ENCODE results near the gene SULT1A2. TPM values are rescaled to one million over a fixed set of nuclear protein-coding genes. Genes with fewer than 3 reads are reported as not detected.
A peak's percentile ranks its signal among the peaks of the same experiment; 100 is the strongest.
"Not testable (repeated sequence)": the region's sequence is repeated elsewhere in the genome, so short reads cannot be mapped to it uniquely, and the experiment has no call there.

SULT1A2 gene
- total and polyA plus RNA-seq, 11 donors = 0.37 to 2.4 (median 0.70) TPM

DNA sequence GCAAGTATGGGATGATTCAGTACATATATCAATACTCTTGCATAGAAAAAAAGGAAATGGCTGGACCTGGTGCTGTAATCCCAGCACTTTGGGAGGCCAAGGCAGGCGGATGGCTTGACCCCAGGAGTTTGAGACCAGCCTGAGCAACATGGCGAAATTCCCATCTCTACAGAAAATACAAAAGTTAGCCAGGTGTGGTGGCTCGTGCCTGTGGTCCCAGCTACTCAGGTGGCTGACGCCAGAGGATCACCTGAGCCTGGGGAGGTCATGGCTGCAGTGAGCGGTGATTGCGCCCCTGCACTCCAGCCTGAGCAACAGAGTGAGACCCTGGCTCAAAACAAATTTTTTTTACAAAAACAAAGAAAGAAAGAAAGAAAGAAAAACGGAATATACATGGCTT lies 50.2 kb downstream of the SULT1A2 start:
- no peak for ATAC-seq
- DNase-seq = no peak
- WGBS, 4 donors = 78 to 88% (median 82%) methylated on average over 7 of the region's 7 CpGs
- TF ChIP-seq POLR2A (IDR thresholded peaks at IDR 0.05) = no peak
- H3K36me3 ChIP-seq = no peaks in the 10 kb centered on the region
- peaks cover 0 to 13% (median 0%) of the 10 kb centered on the region in 12 donors for H3K4me1 ChIP-seq
- H3K4me3 ChIP-seq = no peak overlapping the region
- intact Hi-C loops (cut with DNase I) = loop anchor here in 1 of 10 donors (10.0 kb wide), 1 partner anchor 72 kb away; the partner anchor contains the start of gene NPIPB7
- no peaks in the 10 kb centered on the region for H3K9me3 ChIP-seq
- no peaks in the 10 kb centered on the region for H3K27me3 ChIP-seq
- H3K27ac ChIP-seq = no peak overlapping the region

GRCh38 chr16:28545964-28546363 lies 50.9 kb downstream of the SULT1A2 start:
- H3K36me3 ChIP-seq, DNase-seq, ATAC-seq, H3K27me3 ChIP-seq, H3K27ac ChIP-seq, H3K9me3 ChIP-seq, H3K4me3 ChIP-seq: not testable (repeated sequence)
- WGBS, 4 donors = 89 to 92% (median 91%) methylated on average over 7 of the region's 7 CpGs
- H3K4me1 ChIP-seq = peaks cover 0 to 13% (median 0%) of the 10 kb centered on the region in 12 donors
- intact Hi-C loops (cut with DNase I) = loop anchor here in 1 of 10 donors (10.0 kb wide), 1 partner anchor 71 kb away; the partner anchor contains the start of gene NPIPB7

DNA sequence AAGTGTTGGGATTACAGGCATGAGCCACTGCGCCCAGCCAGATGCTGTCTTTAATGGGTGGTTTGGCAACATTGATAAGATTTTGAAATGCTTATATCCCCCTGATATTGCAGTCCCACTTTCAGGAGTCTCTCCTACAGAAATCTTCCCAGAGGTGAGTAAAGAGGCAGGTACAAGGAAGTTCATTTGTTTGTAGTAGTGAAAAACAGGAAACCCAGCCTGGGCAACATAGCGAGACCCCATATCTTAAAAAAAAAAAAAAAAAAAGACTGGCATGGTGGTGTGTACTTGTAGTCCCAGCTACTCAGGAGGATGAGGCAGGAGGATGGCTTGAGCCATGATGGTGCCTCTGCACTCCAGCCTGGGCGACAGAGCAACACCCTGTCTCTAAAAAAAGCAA lies 51.9 kb downstream of the SULT1A2 start:
- Histone ChIP-seq H3K36me3 (no peaks in the 10 kb centered on the region), H3K4me1 (peaks cover 0 to 14% (median 0%) of the 10 kb centered on the region in 12 donors), H3K27ac (no peak overlapping the region), H3K4me3 (no peak overlapping the region), H3K9me3 (no peaks in the 10 kb centered on the region), H3K27me3 (no peaks in the 10 kb centered on the region)
- TF ChIP-seq, protein P1, sequence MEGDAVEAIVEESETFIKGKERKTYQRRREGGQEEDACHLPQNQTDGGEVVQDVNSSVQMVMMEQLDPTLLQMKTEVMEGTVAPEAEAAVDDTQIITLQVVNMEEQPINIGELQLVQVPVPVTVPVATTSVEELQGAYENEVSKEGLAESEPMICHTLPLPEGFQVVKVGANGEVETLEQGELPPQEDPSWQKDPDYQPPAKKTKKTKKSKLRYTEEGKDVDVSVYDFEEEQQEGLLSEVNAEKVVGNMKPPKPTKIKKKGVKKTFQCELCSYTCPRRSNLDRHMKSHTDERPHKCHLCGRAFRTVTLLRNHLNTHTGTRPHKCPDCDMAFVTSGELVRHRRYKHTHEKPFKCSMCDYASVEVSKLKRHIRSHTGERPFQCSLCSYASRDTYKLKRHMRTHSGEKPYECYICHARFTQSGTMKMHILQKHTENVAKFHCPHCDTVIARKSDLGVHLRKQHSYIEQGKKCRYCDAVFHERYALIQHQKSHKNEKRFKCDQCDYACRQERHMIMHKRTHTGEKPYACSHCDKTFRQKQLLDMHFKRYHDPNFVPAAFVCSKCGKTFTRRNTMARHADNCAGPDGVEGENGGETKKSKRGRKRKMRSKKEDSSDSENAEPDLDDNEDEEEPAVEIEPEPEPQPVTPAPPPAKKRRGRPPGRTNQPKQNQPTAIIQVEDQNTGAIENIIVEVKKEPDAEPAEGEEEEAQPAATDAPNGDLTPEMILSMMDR (IDR thresholded peaks at IDR 0.05) = no peak
- no peak for TF ChIP-seq POLR2A (IDR thresholded peaks at IDR 0.05)
- DNase-seq (no peak), ATAC-seq (no peak)
- WGBS, 4 donors = 75 to 89% (median 78%) methylated on average over 3 of the region's 3 CpGs
- intact Hi-C loops (cut with DNase I) = loop anchor here in 2 of 10 donors (5.0 to 10.0 kb wide), 2 partner anchors 48 to 70 kb away; partner anchors contain the start of gene NPIPB7 (in 1 of the 2)

GRCh38 chr16:28543072-28543471 lies 53.8 kb downstream of the SULT1A2 start:
- ATAC-seq = no peak

DNA sequence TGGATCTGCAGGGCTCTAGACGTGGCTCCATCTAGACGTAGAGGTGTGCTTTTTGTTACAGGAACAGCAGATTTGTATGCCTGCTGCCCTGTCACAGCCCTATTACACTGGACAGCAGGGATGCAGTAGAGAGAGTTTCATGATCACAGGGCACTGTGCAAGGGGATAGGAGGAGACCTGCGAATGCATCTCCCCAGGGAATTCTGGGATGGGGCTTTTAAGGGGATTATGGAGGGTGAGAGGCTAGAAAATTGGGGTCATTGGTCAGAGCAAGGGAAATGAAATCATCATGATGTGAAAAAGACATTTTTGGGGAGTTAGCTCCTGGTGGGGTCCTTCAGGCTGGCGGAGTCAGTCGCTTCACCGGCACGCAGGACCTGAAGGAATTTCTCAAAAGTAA lies 54.2 kb downstream of the SULT1A2 start:
- intact Hi-C loops (cut with DNase I) = loop anchor here in 2 of 10 donors (5.0 to 10.0 kb wide), 2 partner anchors 45 to 68 kb away; partner anchors contain the start of gene NPIPB7 (in 1 of the 2)
- Histone ChIP-seq H3K4me3 (no peak overlapping the region), H3K27ac (peak overlapping the region in 1 of 12 donors; percentile 76), H3K4me1 (peaks cover 0 to 34% (median 14%) of the 10 kb centered on the region in 12 donors), H3K36me3 (peaks cover 0 to 2% (median 0%) of the 10 kb centered on the region in 9 donors), H3K27me3 (no peaks in the 10 kb centered on the region), H3K9me3 (no peaks in the 10 kb centered on the region)
- 78 to 92% (median 87%) methylated on average over 7 of the region's 7 CpGs for WGBS, 4 donors
- ATAC-seq (no peak), DNase-seq (no peak)
- TF ChIP-seq, protein P1 (IDR thresholded peaks at IDR 0.05) = no peak
- TF ChIP-seq POLR2A (IDR thresholded peaks at IDR 0.05) = no peak

More at GRCh38 chr16:28543072-28543471, 53.8 kb downstream of the SULT1A2 start:
- Histone ChIP-seq H3K27ac (peak overlapping the region in 1 of 12 donors; percentile 76), H3K27me3 (no peaks in the 10 kb centered on the region), H3K4me1 (peaks cover 0 to 34% (median 11%) of the 10 kb centered on the region in 12 donors), H3K4me3 (no peak overlapping the region), H3K9me3 (no peaks in the 10 kb centered on the region), H3K36me3 (no peaks in the 10 kb centered on the region)
- peak in 1 of 5 donors; percentile 39 for DNase-seq
- TF ChIP-seq, protein P1 (IDR thresholded peaks at IDR 0.05) = no peak
- no peak for TF ChIP-seq POLR2A (IDR thresholded peaks at IDR 0.05)
- intact Hi-C loops (cut with DNase I) = loop anchor here in 2 of 10 donors (5.0 to 10.0 kb wide), 2 partner anchors 46 to 68 kb away; partner anchors contain the start of gene NPIPB7 (in 1 of the 2)
- 70 to 81% (median 77%) methylated on average over 7 of the region's 7 CpGs for WGBS, 4 donors

Other genes with a start within 250 kb of the SULT1A2 start
- 1 to 10 TPM in 1 of 9 donors, under 1 TPM in 4, not detected in 4; 0.58 to 1.1 (median 0.72) TPM for gene NPIPB6, start 233.5 kb downstream of the SULT1A2 start, total RNA-seq
- gene NPIPB6, start 233.5 kb downstream of the SULT1A2 start, polyA plus RNA-seq = under 1 TPM; 0.10 to 0.42 TPM
- gene EIF3CL, start 193.2 kb downstream of the SULT1A2 start, total RNA-seq = 100 to 1,000 TPM in 2 of 9 donors, 10 to 100 TPM in 4, 1 to 10 TPM in 3; 2.7 to 151 (median 43.1) TPM
- gene EIF3CL, start 193.2 kb downstream of the SULT1A2 start, polyA plus RNA-seq = 10 to 100 TPM; 40.7 to 84.1 TPM
- not detected for gene NPIPB7, start 124.7 kb downstream of the SULT1A2 start, total RNA-seq
- gene NPIPB7, start 124.7 kb downstream of the SULT1A2 start, polyA plus RNA-seq = under 1 TPM in 1 of 2 donors, not detected in 1; 0.07 TPM
- 10 to 100 TPM in 8 of 9 donors, 1 to 10 TPM in 1; 9.6 to 23.9 (median 14.2) TPM for gene CLN3, start 105.0 kb downstream of the SULT1A2 start, total RNA-seq
- gene CLN3, start 105.0 kb downstream of the SULT1A2 start, polyA plus RNA-seq = 10 to 100 TPM in 1 of 2 donors, 1 to 10 TPM in 1; 8.8 to 23.4 TPM
- 1 to 10 TPM in 3 of 9 donors, under 1 TPM in 6; 0.15 to 4.7 (median 0.79) TPM for gene APOBR, start 102.4 kb downstream of the SULT1A2 start, total RNA-seq
- gene APOBR, start 102.4 kb downstream of the SULT1A2 start, polyA plus RNA-seq = 1 to 10 TPM in 1 of 2 donors, under 1 TPM in 1; 0.50 to 1.4 TPM
- gene IL27, start 90.2 kb downstream of the SULT1A2 start, total RNA-seq = 1 to 10 TPM in 1 of 9 donors, not detected in 8; 1.4 TPM
- gene IL27, start 90.2 kb downstream of the SULT1A2 start, polyA plus RNA-seq = under 1 TPM; 0.07 to 0.34 TPM
- gene NUPR1, start 58.1 kb downstream of the SULT1A2 start, total RNA-seq = 10 to 100 TPM in 8 of 9 donors, 1 to 10 TPM in 1; 5.7 to 43.8 (median 26.2) TPM
- gene NUPR1, start 58.1 kb downstream of the SULT1A2 start, polyA plus RNA-seq = 100 to 1,000 TPM in 1 of 2 donors, 10 to 100 TPM in 1; 64.9 to 103 TPM
- 10 to 100 TPM; 11.1 to 27.9 (median 15.6) TPM for gene SGF29, start 43.1 kb downstream of the SULT1A2 start, total RNA-seq
- 10 to 100 TPM; 14.4 to 20.9 TPM for gene SGF29, start 43.1 kb downstream of the SULT1A2 start, polyA plus RNA-seq
- 10 to 100 TPM in 8 of 9 donors, 1 to 10 TPM in 1; 8.7 to 35.9 (median 20.6) TPM for gene SULT1A1, start 13.0 kb upstream of the SULT1A2 start, total RNA-seq
- 10 to 100 TPM in 1 of 2 donors, 1 to 10 TPM in 1; 6.9 to 12.3 TPM for gene SULT1A1, start 13.0 kb upstream of the SULT1A2 start, polyA plus RNA-seq
- gene NPIPB8, start 41.0 kb upstream of the SULT1A2 start, total RNA-seq = 1 to 10 TPM in 1 of 9 donors, not detected in 8; 1.0 TPM
- under 1 TPM in 1 of 2 donors, not detected in 1; 0.10 TPM for gene NPIPB8, start 41.0 kb upstream of the SULT1A2 start, polyA plus RNA-seq
- gene EIF3C, start 114.4 kb upstream of the SULT1A2 start, total RNA-seq = 100 to 1,000 TPM; 168 to 667 (median 433) TPM
- gene EIF3C, start 114.4 kb upstream of the SULT1A2 start, polyA plus RNA-seq = 100 to 1,000 TPM; 467 to 477 TPM
- 1 to 10 TPM in 3 of 9 donors, under 1 TPM in 3, not detected in 3; 0.24 to 1.6 (median 0.89) TPM for gene NPIPB9, start 154.7 kb upstream of the SULT1A2 start, total RNA-seq
- 1 to 10 TPM in 1 of 2 donors, under 1 TPM in 1; 0.18 to 1.2 TPM for gene NPIPB9, start 154.7 kb upstream of the SULT1A2 start, polyA plus RNA-seq
- gene ATXN2L, start 225.9 kb upstream of the SULT1A2 start, total RNA-seq = 10 to 100 TPM; 33.7 to 73.9 (median 44.8) TPM
- 10 to 100 TPM; 43.5 to 48.9 TPM for gene ATXN2L, start 225.9 kb upstream of the SULT1A2 start, polyA plus RNA-seq
- gene TUFM, start 249.3 kb upstream of the SULT1A2 start, total RNA-seq = 100 to 1,000 TPM; 179 to 250 (median 225) TPM
- 100 to 1,000 TPM; 281 to 384 TPM for gene TUFM, start 249.3 kb upstream of the SULT1A2 start, polyA plus RNA-seq

Measured in heart left ventricle (tissue), 16 donors.